ENCODE measurements around the gene ZNF407.

- TF ChIP-seq CTCF (IDR thresholded peaks at IDR 0.05; ENCODE audit: borderline replicate concordance, extremely low read depth, low read length, poor library complexity, severe bottlenecking): no peak
- no peak for TF ChIP-seq EZH2 (IDR thresholded peaks at IDR 0.05; ENCODE audit: borderline replicate concordance, low read depth, low read length, severe bottlenecking)
Observed at GRCh38 chr18:74957588-74958224, 360.0 kb downstream of the ZNF407 start.

Data from DND-41 (cell line).